Epidermal melanocyte (primary cell): ENCODE measurements around the gene ZNF326.

ENCODE experiments used
- DNase-seq: peaks from one replicate; pipeline ENCODE4 v3.0.0; 2011; ENCODE audit warnings: low spot score; ENCODE audit not compliant: insufficient read length

Gene ZNF326

GRCh38 chr1:90074137-90074536, 79.2 kb downstream of the ZNF326 start:
- DNase-seq, result no peak

GRCh38 chr1:90074566-90074965, 79.7 kb downstream of the ZNF326 start:
- DNase-seq, result no peak

DNA sequence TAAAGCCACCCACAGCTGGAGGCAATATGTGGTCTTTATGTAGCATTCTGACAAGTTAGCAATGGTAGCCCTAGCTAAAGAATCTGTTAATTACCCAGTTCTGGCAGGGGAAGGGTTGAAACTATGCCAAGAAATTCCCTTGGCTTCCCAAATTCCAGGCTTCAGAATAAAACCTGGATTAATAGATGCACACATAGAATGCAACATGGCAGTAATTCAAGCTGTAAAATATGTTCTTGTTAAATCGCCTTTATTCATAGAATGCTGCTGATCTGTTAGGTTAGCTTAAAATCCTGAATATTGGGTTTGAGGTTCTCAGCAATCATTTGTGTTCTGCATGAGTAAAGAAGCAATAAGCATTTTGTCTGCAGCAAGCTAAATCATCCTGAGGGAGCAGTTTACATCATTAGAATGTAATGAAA, 80.1 kb downstream of the ZNF326 start:
- DNase-seq, result no peak

- DNase-seq, result no peak
Measured at GRCh38 chr1:90083995-90084394, 89.1 kb downstream of the ZNF326 start.
